ENCODE data around the gene UBE3C. TPM values are rescaled to one million over a fixed set of nuclear protein-coding genes. Genes with fewer than 3 reads are reported as not detected.
"Not testable (repeated sequence)": the region's sequence is repeated elsewhere in the genome, so short reads cannot be mapped to it uniquely, and the experiment has no call there.

Gene UBE3C
- polyA plus RNA-seq, 1 donor from 2014 or later, result 39.0 TPM

GRCh38 chr7:157273208-157274093 lies 134.7 kb downstream of the UBE3C start:
- Histone ChIP-seq H3K27me3 (ENCODE audit: insufficient read depth, low read depth, low read length) (no peaks in the 10 kb centered on the region), H4K20me1 (ENCODE audit: insufficient read depth) (no peaks in the 10 kb centered on the region), H3K4me2 (ENCODE audit: low read length) (no peak overlapping the region), H3K9me3 (ENCODE audit: low read length) (no peaks in the 10 kb centered on the region), H3K36me3 (ENCODE audit: insufficient read depth, low read length) (peaks cover 4% of the 10 kb centered on the region), H3K79me2 (replicated peaks; ENCODE audit: insufficient read depth, low read length) (no peaks in the 10 kb centered on the region), H3F3A (ENCODE audit: insufficient read depth, low read length, poor library complexity, severe bottlenecking) (no peaks in the 10 kb centered on the region), H3K9ac (ENCODE audit: low read length) (no peak overlapping the region), H3K9me2 (ENCODE audit: insufficient read depth, low read length) (no peaks in the 10 kb centered on the region), H3K27ac (ENCODE audit: low read length) (no peak overlapping the region), H3K4me3 (ENCODE audit: low read length) (no peak overlapping the region), H2AFZ (ENCODE audit: low read depth, low read length) (no peak overlapping the region)
- no peak for TF ChIP-seq REST (IDR thresholded peaks at IDR 0.05; ENCODE audit: borderline replicate concordance)
- peak; percentile 56 for TF ChIP-seq SMC3 (conservative IDR thresholded peaks at IDR 0.05; ENCODE audit: poor library complexity)
- peak; percentile 63 for TF ChIP-seq RAD21 (conservative IDR thresholded peaks at IDR 0.05)
- peak; percentile 68 for TF ChIP-seq CTCF (IDR thresholded peaks at IDR 0.05; ENCODE audit: poor library complexity, severe bottlenecking)

GRCh38 chr7:157274094-157274634 lies 135.4 kb downstream of the UBE3C start:
- not testable (repeated sequence) for H3K9me3 ChIP-seq (ENCODE audit: low read length); H3K4me3 ChIP-seq (ENCODE audit: low read length); H3K4me2 ChIP-seq (ENCODE audit: low read length); H3K36me3 ChIP-seq (ENCODE audit: insufficient read depth, low read length); H2AFZ ChIP-seq (ENCODE audit: low read depth, low read length); H4K20me1 ChIP-seq (ENCODE audit: insufficient read depth); H3F3A ChIP-seq (ENCODE audit: insufficient read depth, low read length, poor library complexity, severe bottlenecking); H3K27me3 ChIP-seq (ENCODE audit: insufficient read depth, low read depth, low read length); H3K9ac ChIP-seq (ENCODE audit: low read length); H3K27ac ChIP-seq (ENCODE audit: low read length); H3K9me2 ChIP-seq (ENCODE audit: insufficient read depth, low read length); H3K79me2 ChIP-seq (replicated peaks; ENCODE audit: insufficient read depth, low read length)

- Histone ChIP-seq H3K27me3 (ENCODE audit: insufficient read depth, low read depth, low read length) (no peaks in the 10 kb centered on the region), H3K4me3 (ENCODE audit: low read length) (no peak overlapping the region), H4K20me1 (ENCODE audit: insufficient read depth) (no peaks in the 10 kb centered on the region), H3K36me3 (ENCODE audit: insufficient read depth, low read length) (peaks cover 4% of the 10 kb centered on the region), H3F3A (ENCODE audit: insufficient read depth, low read length, poor library complexity, severe bottlenecking) (no peaks in the 10 kb centered on the region), H3K4me2 (ENCODE audit: low read length) (no peak overlapping the region), H3K9me3 (ENCODE audit: low read length) (no peaks in the 10 kb centered on the region), H3K79me2 (replicated peaks; ENCODE audit: insufficient read depth, low read length) (no peaks in the 10 kb centered on the region), H3K27ac (ENCODE audit: low read length) (no peak overlapping the region), H3K9ac (ENCODE audit: low read length) (no peak overlapping the region), H3K9me2 (ENCODE audit: insufficient read depth, low read length) (no peaks in the 10 kb centered on the region), H2AFZ (ENCODE audit: low read depth, low read length) (no peak overlapping the region)
- TF ChIP-seq POLR2AphosphoS5 (IDR thresholded peaks at IDR 0.05), result no peak
- no peak for TF ChIP-seq SMC3 (conservative IDR thresholded peaks at IDR 0.05; ENCODE audit: poor library complexity)
- no peak for TF ChIP-seq EP300 (conservative IDR thresholded peaks at IDR 0.05; ENCODE audit: poor library complexity, severe bottlenecking)
- TF ChIP-seq REST (IDR thresholded peaks at IDR 0.05; ENCODE audit: borderline replicate concordance), result no peak
Measured at GRCh38 chr7:157274991-157275427, 136.3 kb downstream of the UBE3C start.

Measured in neural cell (in vitro differentiated cells).